ENCODE results near the gene CD6. TPM values are rescaled to one million over a fixed set of nuclear protein-coding genes. Genes with fewer than 3 reads are reported as not detected.

CD6 gene
- total RNA-seq, 1 donor from 2014 or later, result 0.47 TPM

GRCh38 chr11:61010466-61011228 lies 39.2 kb downstream of the CD6 start:
- H3K27me3 ChIP-seq (ENCODE audit: low read depth), result peaks cover 51% of the 10 kb centered on the region
- H3K4me1 ChIP-seq, result peaks cover 13% of the 10 kb centered on the region
- no peak for DNase-seq
- TF ChIP-seq CTCF (IDR thresholded peaks at IDR 0.05; ENCODE audit: borderline replicate concordance), result no peak
- H3K36me3 ChIP-seq, result no peaks in the 10 kb centered on the region
- intact Hi-C loops (cut with micrococcal nuclease), result no loop called here
- no peaks in the 10 kb centered on the region for H3K9me3 ChIP-seq (replicated peaks)
- no peak overlapping the region for H3K4me3 ChIP-seq
- H3K27ac ChIP-seq (replicated peaks), result no peak overlapping the region

- Histone ChIP-seq H3K36me3 (no peaks in the 10 kb centered on the region), H3K27ac (replicated peaks) (no peak overlapping the region), H3K27me3 (ENCODE audit: low read depth) (peaks cover 58% of the 10 kb centered on the region), H3K9me3 (replicated peaks) (no peaks in the 10 kb centered on the region), H3K4me1 (peaks cover 13% of the 10 kb centered on the region), H3K4me3 (no peak overlapping the region)
- intact Hi-C loops (cut with micrococcal nuclease), result no loop called here
- TF ChIP-seq CTCF (IDR thresholded peaks at IDR 0.05; ENCODE audit: borderline replicate concordance), result no peak
- DNase-seq, result no peak
These were observed 39.9 kb downstream of the CD6 start for GRCh38 chr11:61011229-61011870.

GRCh38 chr11:61011950-61012736 lies 40.7 kb downstream of the CD6 start:
- TF ChIP-seq CTCF (IDR thresholded peaks at IDR 0.05; ENCODE audit: borderline replicate concordance), result no peak
- Histone ChIP-seq H3K4me3 (no peak overlapping the region), H3K27ac (replicated peaks) (no peak overlapping the region), H3K27me3 (ENCODE audit: low read depth) (peaks cover 57% of the 10 kb centered on the region), H3K4me1 (peaks cover 12% of the 10 kb centered on the region), H3K9me3 (replicated peaks) (no peaks in the 10 kb centered on the region), H3K36me3 (no peaks in the 10 kb centered on the region)
- DNase-seq, result no peak
- intact Hi-C loops (cut with micrococcal nuclease), result no loop called here

- TF ChIP-seq CTCF (IDR thresholded peaks at IDR 0.05; ENCODE audit: borderline replicate concordance), result no peak
- no peak for DNase-seq
- H3K4me1 ChIP-seq, result peaks cover 5% of the 10 kb centered on the region
- no peaks in the 10 kb centered on the region for H3K36me3 ChIP-seq
- peaks cover 57% of the 10 kb centered on the region for H3K27me3 ChIP-seq (ENCODE audit: low read depth)
- H3K27ac ChIP-seq (replicated peaks), result no peak overlapping the region
- H3K9me3 ChIP-seq (replicated peaks), result no peaks in the 10 kb centered on the region
- intact Hi-C loops (cut with micrococcal nuclease), result no loop called here
- H3K4me3 ChIP-seq, result no peak overlapping the region
These were observed 41.3 kb downstream of the CD6 start for GRCh38 chr11:61012737-61013215.

- intact Hi-C loops (cut with micrococcal nuclease), result no loop called here
These were observed 46.6 kb downstream of the CD6 start for GRCh38 chr11:61018059-61018458.

More at GRCh38 chr11:61018059-61018458, 46.6 kb downstream of the CD6 start:
- no peak overlapping the region for H3K4me3 ChIP-seq
- no peaks in the 10 kb centered on the region for H3K9me3 ChIP-seq (replicated peaks)
- no peak for TF ChIP-seq CTCF (IDR thresholded peaks at IDR 0.05; ENCODE audit: borderline replicate concordance)
- peaks cover 87% of the 10 kb centered on the region for H3K27me3 ChIP-seq (ENCODE audit: low read depth)
- peaks cover 7% of the 10 kb centered on the region for H3K4me1 ChIP-seq
- DNase-seq, result no peak
- no peak overlapping the region for H3K27ac ChIP-seq (replicated peaks)
- no peaks in the 10 kb centered on the region for H3K36me3 ChIP-seq

All from left ventricle myocardium inferior (tissue), 1 donor.